GM12865 (cell line): Measurements from ENCODE around the gene OR6C4.
"Not testable (repeated sequence)": the region's sequence is repeated elsewhere in the genome, so short reads cannot be mapped to it uniquely, and the experiment has no call there.

Experiments
- DNase-seq: peaks from one replicate; pipeline ENCODE4 v3.0.0; 2010; ENCODE audit warnings: low read depth
- H3K4me3 ChIP-seq: 2 replicates; pipeline ENCODE4 v1.5.1; 2011; ENCODE audit warnings: mild to moderate bottlenecking, low read depth, low read length, control low read depth
- CTCF ChIP-seq: IDR thresholded peaks from 2 replicates; pipeline ENCODE4 v1.5.1; 2011; ENCODE audit warnings: low read length, control low read depth, low read depth, inconsistent platforms; ENCODE audit not compliant: insufficient read depth; ENCODE audit errors: missing control alignments

Gene OR6C4

GRCh38 chr12:55549302-55549701, at the start of gene OR6C4:
OR6C4 (plus strand) TSS chr12:55549602; CDS start chr12:55551227, 1,625 bp downstream.
- TF ChIP-seq CTCF = no peak
- no peak within 1 kb of the TSS for H3K4me3 ChIP-seq
- no peak for DNase-seq

DNA sequence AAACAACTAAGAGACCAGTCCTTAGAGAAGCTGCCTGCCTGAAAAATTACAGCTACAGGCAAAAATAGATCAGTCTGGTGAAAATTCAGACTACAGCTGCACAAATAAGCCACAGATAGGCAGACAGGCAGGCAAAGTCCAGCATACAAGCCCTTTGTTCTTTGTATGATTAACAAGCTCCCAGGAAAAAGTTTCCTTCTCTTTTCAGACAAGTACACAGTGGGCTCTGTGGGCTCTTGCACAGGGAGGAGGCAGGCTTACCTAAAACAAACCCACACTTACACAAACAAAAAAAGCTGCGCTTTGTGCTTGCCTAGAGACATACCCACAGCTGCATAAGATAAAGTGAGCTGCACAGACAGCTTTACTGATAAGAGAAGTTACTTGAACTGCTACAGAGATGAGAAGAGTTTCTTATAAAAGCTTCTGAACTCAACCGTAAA, 49.6 kb upstream of the OR6C4 start:
- no peak for TF ChIP-seq CTCF
- H3K4me3 ChIP-seq = no peak overlapping the region
- DNase-seq = no peak

DNA sequence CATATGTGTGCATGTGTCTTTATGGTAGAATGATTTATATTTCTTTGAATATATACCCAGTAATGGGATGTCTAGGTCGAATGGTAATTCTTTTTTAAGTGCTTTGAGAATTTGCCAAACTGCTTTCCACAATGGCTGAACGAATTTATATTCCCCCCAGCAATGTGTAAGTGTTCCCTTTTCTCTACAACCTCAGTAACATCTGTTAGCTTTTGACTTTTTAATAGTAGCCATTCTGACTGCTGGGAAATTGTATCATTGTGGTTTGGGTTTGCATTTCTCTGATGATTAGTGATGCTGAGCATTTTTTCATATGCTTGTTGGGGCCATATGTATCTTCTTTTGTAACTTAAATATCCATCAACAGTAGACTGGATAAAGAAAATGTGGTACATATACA, 47.8 kb upstream of the OR6C4 start:
- DNase-seq = no peak
- no peak overlapping the region for H3K4me3 ChIP-seq
- TF ChIP-seq CTCF = no peak

DNA sequence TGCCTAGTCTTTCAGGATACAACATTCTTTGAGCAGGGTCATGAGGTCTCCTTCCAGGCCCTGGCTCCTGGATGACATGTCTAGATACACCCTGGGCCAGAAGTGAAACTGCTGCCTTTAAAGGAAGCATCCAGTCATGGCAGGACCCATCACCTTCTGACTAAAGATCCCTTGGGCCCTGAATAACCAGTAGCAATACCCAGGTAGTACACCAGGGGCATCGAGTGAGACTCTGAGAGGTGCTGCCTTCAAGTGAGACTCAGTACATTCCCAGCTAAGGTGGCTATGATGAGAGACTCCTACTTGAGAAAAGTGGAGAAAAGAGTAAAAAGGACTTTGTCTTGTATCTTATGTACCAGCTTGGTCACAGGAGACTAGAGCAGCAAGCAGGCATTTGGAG, 33.7 kb upstream of the OR6C4 start:
- TF ChIP-seq CTCF = peak; percentile 9
- DNase-seq = peak; percentile 1
- no peak overlapping the region for H3K4me3 ChIP-seq

- TF ChIP-seq CTCF = no peak
- DNase-seq = no peak
- H3K4me3 ChIP-seq = no peak overlapping the region
Measured at GRCh38 chr12:55516391-55516790, 33.0 kb upstream of the OR6C4 start.

DNA sequence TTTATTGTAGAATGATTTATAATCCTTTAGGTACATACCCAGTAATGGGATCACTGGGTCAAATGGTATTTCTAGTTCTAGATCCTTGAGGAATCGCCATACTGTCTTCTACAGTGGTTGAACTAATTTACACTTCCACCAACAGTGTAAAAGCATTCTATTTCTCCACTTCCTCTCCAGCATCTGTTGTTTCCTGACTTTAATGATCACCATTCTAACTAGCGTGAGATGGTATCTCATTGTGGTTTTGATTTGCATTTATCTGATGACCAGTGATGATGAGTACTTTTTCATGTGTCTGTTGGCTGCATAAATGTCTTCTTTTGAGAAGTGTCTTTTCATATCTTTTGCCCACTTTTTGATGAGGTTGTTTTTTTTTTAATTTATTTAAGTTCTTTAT, 1.2 kb upstream of the OR6C4 start:
- H3K4me3 ChIP-seq, DNase-seq: not testable (repeated sequence)

DNA sequence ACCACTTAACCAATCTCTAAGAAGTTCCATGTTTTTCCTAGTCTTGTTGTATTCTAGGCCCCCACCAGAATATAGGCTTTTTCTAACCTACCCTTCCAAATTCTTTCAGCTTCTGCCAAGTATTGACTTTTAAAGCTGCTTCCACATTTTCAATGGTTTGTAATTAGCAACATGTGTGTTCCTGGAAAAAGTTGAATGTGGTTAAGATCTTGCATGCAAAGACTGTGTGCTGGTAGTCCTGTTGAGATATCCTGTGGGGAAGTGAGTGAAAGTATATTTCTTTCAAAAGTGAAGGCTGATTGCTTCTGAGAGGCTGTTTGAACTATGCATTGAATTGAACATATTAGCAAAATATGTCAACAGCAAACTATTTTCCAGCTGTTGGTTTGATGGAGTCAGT, 646 bp upstream of the OR6C4 start:
- no peak for DNase-seq

More for the DNA sequence above, 646 bp upstream of the OR6C4 start:
- H3K4me3 ChIP-seq = no peak overlapping the region
- TF ChIP-seq CTCF = no peak
